ENCODE data around the gene MRPS34.

Gene MRPS34

GRCh38 chr16:1771188-1771863 is 1.6 kb downstream of the MRPS34 start, which contains the start of gene NME3:
Gene NME3 (minus strand): TSS chr16:1771543. CDS start chr16:1771534, 9 bp downstream.
- DNase-seq (ENCODE audit: insufficient read length, low spot score) (peak; percentile 88), FAIRE-seq (peak; percentile 88)
- no peak for TF ChIP-seq TAF1 (IDR thresholded peaks at IDR 0.05; ENCODE audit: low read depth, low read length)
- no peak for TF ChIP-seq PAX5 (IDR thresholded peaks at IDR 0.05; ENCODE audit: insufficient read depth, low read length, severe bottlenecking)
- no peak for TF ChIP-seq SPI1 (IDR thresholded peaks at IDR 0.05; ENCODE audit: low read depth, low read length)
- peak; percentile 55; the same call in 1 of the 2 replicates for TF ChIP-seq POLR2A (IDR thresholded peaks at IDR 0.05; ENCODE audit: low read depth, low read length)
- TF ChIP-seq POU2F2 (IDR thresholded peaks at IDR 0.05; ENCODE audit: low read depth, low read length): no peak
- no peak; the same call in 1 of the 2 replicates for TF ChIP-seq POLR2AphosphoS5 (IDR thresholded peaks at IDR 0.05; ENCODE audit: low read depth, low read length)

- peak; percentile 79 for FAIRE-seq
- TF ChIP-seq POLR2A (IDR thresholded peaks at IDR 0.05; ENCODE audit: low read depth, low read length) (no peak; the same call in 1 of the 2 replicates), PAX5 (IDR thresholded peaks at IDR 0.05; ENCODE audit: insufficient read depth, low read length, severe bottlenecking) (no peak), SPI1 (IDR thresholded peaks at IDR 0.05; ENCODE audit: low read depth, low read length) (no peak), POLR2AphosphoS5 (IDR thresholded peaks at IDR 0.05; ENCODE audit: low read depth, low read length) (peak; percentile 74), TAF1 (IDR thresholded peaks at IDR 0.05; ENCODE audit: low read depth, low read length) (no peak; the same call in 1 of the 2 replicates), POU2F2 (IDR thresholded peaks at IDR 0.05; ENCODE audit: low read depth, low read length) (no peak)
- DNase-seq (ENCODE audit: insufficient read length, low spot score): peak; percentile 78
Measured at GRCh38 chr16:1770328-1771187, 2.4 kb downstream of the MRPS34 start.

GRCh38 chr16:1769402-1770300 is 3.3 kb downstream of the MRPS34 start:
- DNase-seq (ENCODE audit: insufficient read length, low spot score) (no peak), FAIRE-seq (no peak)
- TF ChIP-seq SPI1 (IDR thresholded peaks at IDR 0.05; ENCODE audit: low read depth, low read length): no peak
- no peak for TF ChIP-seq POU2F2 (IDR thresholded peaks at IDR 0.05; ENCODE audit: low read depth, low read length)
- TF ChIP-seq POLR2A (IDR thresholded peaks at IDR 0.05; ENCODE audit: low read depth, low read length): peak; percentile 66
- TF ChIP-seq TAF1 (IDR thresholded peaks at IDR 0.05; ENCODE audit: low read depth, low read length): no peak
- no peak for TF ChIP-seq PAX5 (IDR thresholded peaks at IDR 0.05; ENCODE audit: insufficient read depth, low read length, severe bottlenecking)
- TF ChIP-seq POLR2AphosphoS5 (IDR thresholded peaks at IDR 0.05; ENCODE audit: low read depth, low read length): no peak; the same call in 1 of the 2 replicates

- DNase-seq (ENCODE audit: insufficient read length, low spot score) (no peak), FAIRE-seq (no peak)
- TF ChIP-seq POU2F2 (IDR thresholded peaks at IDR 0.05; ENCODE audit: low read depth, low read length) (no peak), POLR2AphosphoS5 (IDR thresholded peaks at IDR 0.05; ENCODE audit: low read depth, low read length) (peak; percentile 13; the same call in 1 of the 2 replicates)
Measured at GRCh38 chr16:1768767-1769401, 4.0 kb downstream of the MRPS34 start.

GRCh38 chr16:1768061-1768766 is 4.7 kb downstream of the MRPS34 start:
- FAIRE-seq (no peak), DNase-seq (ENCODE audit: insufficient read length, low spot score) (no peak)
- TF ChIP-seq POLR2AphosphoS5 (IDR thresholded peaks at IDR 0.05; ENCODE audit: low read depth, low read length) (no peak), PAX5 (IDR thresholded peaks at IDR 0.05; ENCODE audit: insufficient read depth, low read length, severe bottlenecking) (no peak), POLR2A (IDR thresholded peaks at IDR 0.05; ENCODE audit: low read depth, low read length) (peak; percentile 34; the same call in 1 of the 2 replicates)

- TF ChIP-seq PAX5 (IDR thresholded peaks at IDR 0.05; ENCODE audit: insufficient read depth, low read length, severe bottlenecking) (no peak), TAF1 (IDR thresholded peaks at IDR 0.05; ENCODE audit: low read depth, low read length) (no peak), POLR2A (IDR thresholded peaks at IDR 0.05; ENCODE audit: low read depth, low read length) (no peak), POLR2AphosphoS5 (IDR thresholded peaks at IDR 0.05; ENCODE audit: low read depth, low read length) (no peak), POU2F2 (IDR thresholded peaks at IDR 0.05; ENCODE audit: low read depth, low read length) (no peak), SPI1 (IDR thresholded peaks at IDR 0.05; ENCODE audit: low read depth, low read length) (no peak)
- DNase-seq (ENCODE audit: insufficient read length, low spot score) (no peak), FAIRE-seq (no peak)
Measured at GRCh38 chr16:1767116-1767994, 5.6 kb downstream of the MRPS34 start.

GRCh38 chr16:1766701-1767100 is 6.2 kb downstream of the MRPS34 start:
- FAIRE-seq: no peak
- TF ChIP-seq TAF1 (IDR thresholded peaks at IDR 0.05; ENCODE audit: low read depth, low read length) (no peak), PAX5 (IDR thresholded peaks at IDR 0.05; ENCODE audit: insufficient read depth, low read length, severe bottlenecking) (no peak), POLR2A (IDR thresholded peaks at IDR 0.05; ENCODE audit: low read depth, low read length) (no peak), POU2F2 (IDR thresholded peaks at IDR 0.05; ENCODE audit: low read depth, low read length) (no peak), POLR2AphosphoS5 (IDR thresholded peaks at IDR 0.05; ENCODE audit: low read depth, low read length) (no peak), SPI1 (IDR thresholded peaks at IDR 0.05; ENCODE audit: low read depth, low read length) (no peak)
- DNase-seq (ENCODE audit: insufficient read length, low spot score): no peak

All from GM12891 (cell line).